K562 (cell line): ENCODE measurements around the gene ACKR2. TPM values are rescaled to one million over a fixed set of nuclear protein-coding genes. Genes with fewer than 3 reads are reported as not detected.

Source experiments
- ZBTB43 ChIP-seq: sonication (generic); formaldehyde crosslinking; IDR thresholded peaks from 2 replicates; pipeline ENCODE4 v1.8.0; 2023; ENCODE audit warnings: mild to moderate bottlenecking, missing genetic modification reagents
- ZNF75A ChIP-seq: fragments of 450-650 bp; formaldehyde crosslinking; IDR thresholded peaks from 2 replicates; pipeline ENCODE4 v1.4.0; 2020; ENCODE audit warnings: mild to moderate bottlenecking
- polyA plus RNA-seq, 8 experiments: library from polyadenylated mRNA; depleted of rRNA in 4 of 8; stranded (reverse) in 5 of 8; unstranded in 3 of 8; fragments of >200 nt; fragmentation: Nextera tagmentation in 2 of 8; fragmentation: Illumina TruSeq in 1 of 8; extraction: Ambion mirVana in 2 of 8; extraction: Trizol in 1 of 8; gene quantifications; 2 replicates each; pipeline versions ENCODE4 v1.2.1 to v1.2.3, GENCODE V29; 2011 to 2014; ENCODE audit warnings: inconsistent platforms in 1 of 8, missing spikeins in 1 of 8
- small RNA-seq: library from RNA; depleted of rRNA; stranded (forward); fragments of <200 nt; gene quantifications from one replicate; pipeline ENCODE3, GENCODE V24; 2014
- total RNA-seq, 7 experiments: library from RNA; depleted of rRNA in 6 of 7; stranded (reverse); fragments of >200 nt in 6 of 7; fragmentation: Illumina TruSeq in 2 of 7; extraction: Trizol in 2 of 7; gene quantifications; 2 replicates each; pipeline versions ENCODE4 v1.2.1 to v1.2.3, GENCODE V29; 2011 to 2021; ENCODE audit warnings: low replicate concordance in 1 of 7

Gene ACKR2
- total and polyA plus RNA-seq, 9 of the 15 experiments (the other 6 are each of a cell fraction or from before 2014, with no cell fraction given) = 0.03 to 0.69 (median 0.25) TPM; not detected in 1

GRCh38 chr3:42914771-42915515 lies 105.7 kb downstream of the ACKR2 start (continued):
- no peak for TF ChIP-seq ZBTB43 (CRISPR knock-in tag)
- TF ChIP-seq ZNF75A (CRISPR knock-in tag) = peak; percentile 100

Small RNAs within 50 kb of the gene (small RNA-seq; reads per million reads assigned to genes)
- gene CCDC13 = not detected

Other genes starting within 250 kb of the ACKR2 start
Only the 7 nearest of the 11 such genes appear.
- 3.4 and 5.0 TPM in 2 replicates for gene ZBTB47, start 155.7 kb upstream of the ACKR2 start, total RNA-seq (2014; rRNA removed)
- 0.45 and 0.58 TPM in 2 replicates for gene ZBTB47, start 155.7 kb upstream of the ACKR2 start, total RNA-seq (2014; rRNA removed; fragmentation: Illumina TruSeq; extraction: Trizol)
- gene ZBTB47, start 155.7 kb upstream of the ACKR2 start, total RNA-seq (2015; rRNA removed; fragmentation: Illumina TruSeq; extraction: Trizol) = 1.8 and 1.9 TPM in 2 replicates
- 2.9 and 4.6 TPM in 2 replicates for gene ZBTB47, start 155.7 kb upstream of the ACKR2 start, total RNA-seq (2021)
- 1.7 and 2.2 TPM in 2 replicates for gene ZBTB47, start 155.7 kb upstream of the ACKR2 start, polyA plus RNA-seq (2011; rRNA removed)
- gene ZBTB47, start 155.7 kb upstream of the ACKR2 start, polyA plus RNA-seq (2014; fragmentation: Illumina TruSeq; extraction: Trizol) = 1.6 and 2.3 TPM in 2 replicates
- gene ZBTB47, start 155.7 kb upstream of the ACKR2 start, polyA plus RNA-seq (2014; fragmentation: Nextera tagmentation; extraction: Ambion mirVana) = under 1 TPM in 1 of 2 experiments, not detected in 1; 0.11 TPM
- gene ZBTB47, start 155.7 kb upstream of the ACKR2 start, polyA plus RNA-seq (2014; rRNA removed) = 2.7 and 2.9 TPM in 2 replicates
- not detected in 2 replicates for gene KLHL40, start 123.9 kb upstream of the ACKR2 start, total RNA-seq (2014; rRNA removed)
- gene KLHL40, start 123.9 kb upstream of the ACKR2 start, total RNA-seq (2014; rRNA removed; fragmentation: Illumina TruSeq; extraction: Trizol) = not detected in 2 replicates
- gene KLHL40, start 123.9 kb upstream of the ACKR2 start, total RNA-seq (2015; rRNA removed; fragmentation: Illumina TruSeq; extraction: Trizol) = not detected in 2 replicates
- gene KLHL40, start 123.9 kb upstream of the ACKR2 start, total RNA-seq (2021) = not detected in 2 replicates
- gene KLHL40, start 123.9 kb upstream of the ACKR2 start, polyA plus RNA-seq (2011; rRNA removed) = not detected in 2 replicates
- not detected in 2 replicates for gene KLHL40, start 123.9 kb upstream of the ACKR2 start, polyA plus RNA-seq (2014; fragmentation: Illumina TruSeq; extraction: Trizol)
- gene KLHL40, start 123.9 kb upstream of the ACKR2 start, polyA plus RNA-seq (2014; fragmentation: Nextera tagmentation; extraction: Ambion mirVana) = not detected
- not detected in 2 replicates for gene KLHL40, start 123.9 kb upstream of the ACKR2 start, polyA plus RNA-seq (2014; rRNA removed)
- gene HHATL, start 106.6 kb upstream of the ACKR2 start, total RNA-seq (2014; rRNA removed) = not detected in 2 replicates
- not detected in 2 replicates for gene HHATL, start 106.6 kb upstream of the ACKR2 start, total RNA-seq (2014; rRNA removed; fragmentation: Illumina TruSeq; extraction: Trizol)
- not detected in 2 replicates for gene HHATL, start 106.6 kb upstream of the ACKR2 start, total RNA-seq (2015; rRNA removed; fragmentation: Illumina TruSeq; extraction: Trizol)
- not detected in 2 replicates for gene HHATL, start 106.6 kb upstream of the ACKR2 start, total RNA-seq (2021)
- gene HHATL, start 106.6 kb upstream of the ACKR2 start, polyA plus RNA-seq (2011; rRNA removed) = not detected in 2 replicates
- gene HHATL, start 106.6 kb upstream of the ACKR2 start, polyA plus RNA-seq (2014; fragmentation: Illumina TruSeq; extraction: Trizol) = not detected in 2 replicates
- not detected for gene HHATL, start 106.6 kb upstream of the ACKR2 start, polyA plus RNA-seq (2014; fragmentation: Nextera tagmentation; extraction: Ambion mirVana)
- gene HHATL, start 106.6 kb upstream of the ACKR2 start, polyA plus RNA-seq (2014; rRNA removed) = not detected in 2 replicates
- 0.53 and 0.68 TPM in 2 replicates for gene CCDC13, start 36.2 kb upstream of the ACKR2 start, total RNA-seq (2014; rRNA removed)
- gene CCDC13, start 36.2 kb upstream of the ACKR2 start, total RNA-seq (2014; rRNA removed; fragmentation: Illumina TruSeq; extraction: Trizol) = 0.67 TPM in 1 of 2 replicates, not detected in the other
- gene CCDC13, start 36.2 kb upstream of the ACKR2 start, total RNA-seq (2015; rRNA removed; fragmentation: Illumina TruSeq; extraction: Trizol) = 0.26 and 0.54 TPM in 2 replicates
- 0.24 and 0.49 TPM in 2 replicates for gene CCDC13, start 36.2 kb upstream of the ACKR2 start, total RNA-seq (2021)
- gene CCDC13, start 36.2 kb upstream of the ACKR2 start, polyA plus RNA-seq (2011; rRNA removed) = 0.22 TPM in 1 of 2 replicates, not detected in the other
- 0.28 and 0.29 TPM in 2 replicates for gene CCDC13, start 36.2 kb upstream of the ACKR2 start, polyA plus RNA-seq (2014; fragmentation: Illumina TruSeq; extraction: Trizol)
- under 1 TPM; 0.20 to 0.70 TPM for gene CCDC13, start 36.2 kb upstream of the ACKR2 start, polyA plus RNA-seq (2014; fragmentation: Nextera tagmentation; extraction: Ambion mirVana)
- 0.48 and 0.89 TPM in 2 replicates for gene CCDC13, start 36.2 kb upstream of the ACKR2 start, polyA plus RNA-seq (2014; rRNA removed)
- gene HIGD1A, start 5.0 kb upstream of the ACKR2 start, total RNA-seq (2014; rRNA removed) = 136 and 165 TPM in 2 replicates
- 333 and 382 TPM in 2 replicates for gene HIGD1A, start 5.0 kb upstream of the ACKR2 start, total RNA-seq (2014; rRNA removed; fragmentation: Illumina TruSeq; extraction: Trizol)
- gene HIGD1A, start 5.0 kb upstream of the ACKR2 start, total RNA-seq (2015; rRNA removed; fragmentation: Illumina TruSeq; extraction: Trizol) = 257 and 291 TPM in 2 replicates
- gene HIGD1A, start 5.0 kb upstream of the ACKR2 start, total RNA-seq (2021) = 183 and 189 TPM in 2 replicates
- gene HIGD1A, start 5.0 kb upstream of the ACKR2 start, polyA plus RNA-seq (2011; rRNA removed) = 218 and 362 TPM in 2 replicates
- 369 and 398 TPM in 2 replicates for gene HIGD1A, start 5.0 kb upstream of the ACKR2 start, polyA plus RNA-seq (2014; fragmentation: Illumina TruSeq; extraction: Trizol)
- gene HIGD1A, start 5.0 kb upstream of the ACKR2 start, polyA plus RNA-seq (2014; fragmentation: Nextera tagmentation; extraction: Ambion mirVana) = 1,000 to 10,000 TPM; 1,116 to 1,185 TPM
- 331 and 362 TPM in 2 replicates for gene HIGD1A, start 5.0 kb upstream of the ACKR2 start, polyA plus RNA-seq (2014; rRNA removed)
- not detected in 2 replicates for gene CYP8B1, start 66.4 kb downstream of the ACKR2 start, total RNA-seq (2014; rRNA removed)
- not detected in 2 replicates for gene CYP8B1, start 66.4 kb downstream of the ACKR2 start, total RNA-seq (2014; rRNA removed; fragmentation: Illumina TruSeq; extraction: Trizol)
- gene CYP8B1, start 66.4 kb downstream of the ACKR2 start, total RNA-seq (2015; rRNA removed; fragmentation: Illumina TruSeq; extraction: Trizol) = not detected in 2 replicates
- 0.04 and 0.13 TPM in 2 replicates for gene CYP8B1, start 66.4 kb downstream of the ACKR2 start, total RNA-seq (2021)
- not detected in 2 replicates for gene CYP8B1, start 66.4 kb downstream of the ACKR2 start, polyA plus RNA-seq (2011; rRNA removed)
- gene CYP8B1, start 66.4 kb downstream of the ACKR2 start, polyA plus RNA-seq (2014; fragmentation: Illumina TruSeq; extraction: Trizol) = not detected in 2 replicates
- not detected for gene CYP8B1, start 66.4 kb downstream of the ACKR2 start, polyA plus RNA-seq (2014; fragmentation: Nextera tagmentation; extraction: Ambion mirVana)
- gene CYP8B1, start 66.4 kb downstream of the ACKR2 start, polyA plus RNA-seq (2014; rRNA removed) = not detected in 2 replicates
- gene ZNF662, start 96.7 kb downstream of the ACKR2 start, total RNA-seq (2014; rRNA removed) = 0.20 and 0.27 TPM in 2 replicates
- 0.18 and 0.32 TPM in 2 replicates for gene ZNF662, start 96.7 kb downstream of the ACKR2 start, total RNA-seq (2014; rRNA removed; fragmentation: Illumina TruSeq; extraction: Trizol)
- 0.33 and 0.49 TPM in 2 replicates for gene ZNF662, start 96.7 kb downstream of the ACKR2 start, total RNA-seq (2015; rRNA removed; fragmentation: Illumina TruSeq; extraction: Trizol)
- gene ZNF662, start 96.7 kb downstream of the ACKR2 start, total RNA-seq (2021) = 0.55 and 0.63 TPM in 2 replicates
- gene ZNF662, start 96.7 kb downstream of the ACKR2 start, polyA plus RNA-seq (2011; rRNA removed) = 0.13 and 0.30 TPM in 2 replicates
- gene ZNF662, start 96.7 kb downstream of the ACKR2 start, polyA plus RNA-seq (2014; fragmentation: Illumina TruSeq; extraction: Trizol) = 0.21 and 0.37 TPM in 2 replicates
- under 1 TPM; 0.07 to 0.22 TPM for gene ZNF662, start 96.7 kb downstream of the ACKR2 start, polyA plus RNA-seq (2014; fragmentation: Nextera tagmentation; extraction: Ambion mirVana)
- gene ZNF662, start 96.7 kb downstream of the ACKR2 start, polyA plus RNA-seq (2014; rRNA removed) = 0.03 and 0.28 TPM in 2 replicates